NCI-H510A treated with DMSO at 0.1 percent for 48 hours (cell line): Measurements from ENCODE around the gene CFAP97.
"Not testable (repeated sequence)": the region's sequence is repeated elsewhere in the genome, so short reads cannot be mapped to it uniquely, and the experiment has no call there.

Source experiments
- DNase-seq: peaks from one replicate; lab custom pipeline; 2025; lab: John Stamatoyannopoulos, UW

CFAP97 gene

GRCh38 chr4:185198189-185198588 lies 5.6 kb downstream of the CFAP97 start:
- not testable (repeated sequence) for DNase-seq

GRCh38 chr4:185196437-185196836 lies 7.4 kb downstream of the CFAP97 start:
- no peak for DNase-seq

- DNase-seq, result no peak
Measured at GRCh38 chr4:185194924-185195888, 8.6 kb downstream of the CFAP97 start.

- no peak for DNase-seq
Measured at GRCh38 chr4:185192059-185192458, 11.7 kb downstream of the CFAP97 start.

- no peak for DNase-seq
Measured at GRCh38 chr4:185190306-185190856, 13.4 kb downstream of the CFAP97 start.

- no peak for DNase-seq
Measured at GRCh38 chr4:185189606-185190305, 14.0 kb downstream of the CFAP97 start.

GRCh38 chr4:185186769-185187168 lies 17.0 kb downstream of the CFAP97 start:
- DNase-seq, result no peak

- peak; percentile 82 for DNase-seq
Measured at GRCh38 chr4:185183622-185184281, 20.0 kb downstream of the CFAP97 start.

- DNase-seq, result no peak
Measured at GRCh38 chr4:185182239-185182638, 21.6 kb downstream of the CFAP97 start.

GRCh38 chr4:185179488-185179887 lies 24.3 kb downstream of the CFAP97 start:
- DNase-seq, result no peak

- DNase-seq, result no peak
Measured at GRCh38 chr4:185171373-185172071, 32.3 kb downstream of the CFAP97 start.

- DNase-seq, result no peak
Measured at GRCh38 chr4:185167234-185167633, 36.6 kb downstream of the CFAP97 start.

GRCh38 chr4:185165605-185166063 lies 38.2 kb downstream of the CFAP97 start:
- DNase-seq, result no peak

- no peak for DNase-seq
Measured at GRCh38 chr4:185151296-185151695, 52.5 kb downstream of the CFAP97 start.

GRCh38 chr4:185149392-185149791 lies 54.4 kb downstream of the CFAP97 start:
- no peak for DNase-seq

GRCh38 chr4:185145572-185145971 lies 58.2 kb downstream of the CFAP97 start:
- DNase-seq, result no peak

GRCh38 chr4:185144601-185145240 lies 59.1 kb downstream of the CFAP97 start:
- no peak for DNase-seq

GRCh38 chr4:185143601-185143969 lies 60.2 kb downstream of the CFAP97 start:
- peak; percentile 26 for DNase-seq

- DNase-seq, result peak; percentile 75
Measured at GRCh38 chr4:185142912-185143600, 60.7 kb downstream of the CFAP97 start, which contains the start of gene SLC25A4. SLC25A4 (plus strand) TSS chr4:185143266; CDS start chr4:185143373, 107 bp downstream.

GRCh38 chr4:185142564-185142911 lies 61.3 kb downstream of the CFAP97 start:
- peak; percentile 35 for DNase-seq
